Neural cell (in vitro differentiated cells): ENCODE results near the gene APOBEC3A. TPM values are rescaled to one million over a fixed set of nuclear protein-coding genes. Genes with fewer than 3 reads are reported as not detected.

Source experiments
- H2AFZ ChIP-seq: fragments of 200-600, 300-800 bp; sonication (generic), shearing (Covaris generic); 2 replicates; pipeline ENCODE4 v1.6.0; 2014; ENCODE audit warnings: low read depth, mild to moderate bottlenecking, antibody characterized with exemption, low read length, moderate library complexity
- H3F3A ChIP-seq: fragments of 200-600 bp; shearing (Covaris generic); 2 replicates; pipeline ENCODE4 v1.6.1; 2016; ENCODE audit warnings: mild to moderate bottlenecking, moderate library complexity, mixed read lengths, antibody characterized with exemption, low read length; ENCODE audit not compliant: insufficient read depth, poor library complexity, severe bottlenecking
- H3K27ac ChIP-seq: fragments of 200-600, 300-800 bp; sonication (generic), shearing (Covaris generic); 2 replicates; pipeline ENCODE4 v1.5.1; 2014; ENCODE audit warnings: mild to moderate bottlenecking, low read length, moderate library complexity
- H3K27me3 ChIP-seq: fragments of 300-800, 200-600 bp; sonication (generic), shearing (Covaris generic); 2 replicates; pipeline ENCODE4 v1.6.0; 2014; ENCODE audit warnings: mild to moderate bottlenecking, low read depth, low read length, moderate library complexity; ENCODE audit not compliant: insufficient read depth
- H3K36me3 ChIP-seq: fragments of 300-800, 200-600 bp; sonication (generic), shearing (Covaris generic); 2 replicates; pipeline ENCODE4 v1.5.1; 2014; ENCODE audit warnings: mild to moderate bottlenecking, antibody characterized with exemption, low read length, moderate library complexity; ENCODE audit not compliant: insufficient read depth
- H3K4me2 ChIP-seq: fragments of 300-800, 200-600 bp; sonication (generic), shearing (Covaris generic); 2 replicates; pipeline ENCODE4 v1.6.0; 2014; ENCODE audit warnings: mild to moderate bottlenecking, low read length
- H3K4me3 ChIP-seq: fragments of 300-800, 200-600 bp; sonication (generic), shearing (Covaris generic); 2 replicates; pipeline ENCODE4 v1.5.1; 2014; ENCODE audit warnings: mild to moderate bottlenecking, low read length, moderate library complexity
- H3K79me2 ChIP-seq: fragments of 200-600 bp; shearing (Covaris generic); replicated peaks from 2 replicates; pipeline ENCODE4 v1.6.0; 2014; ENCODE audit warnings: mild to moderate bottlenecking, low read length, moderate library complexity; ENCODE audit not compliant: insufficient read depth
- H3K9ac ChIP-seq: fragments of 300-800, 200-600 bp; sonication (generic), shearing (Covaris generic); 2 replicates; pipeline ENCODE4 v1.6.1; 2016; ENCODE audit warnings: mild to moderate bottlenecking, low read length, mixed read lengths
- H3K9me2 ChIP-seq: fragments of 200-600 bp; shearing (Covaris generic); 2 replicates; pipeline ENCODE4 v1.6.1; 2016; ENCODE audit warnings: mild to moderate bottlenecking, low read length, mixed read lengths; ENCODE audit not compliant: insufficient read depth
- H3K9me3 ChIP-seq: fragments of 200-600, 300-800 bp; sonication (generic), shearing (Covaris generic); 2 replicates; pipeline ENCODE4 v1.6.1; 2016; ENCODE audit warnings: mild to moderate bottlenecking, mixed run types, low read length, moderate library complexity, mixed read lengths
- H4K20me1 ChIP-seq: fragments of 200-600 bp; shearing (Covaris generic); 2 replicates; pipeline ENCODE4 v1.6.1; 2016; ENCODE audit warnings: mild to moderate bottlenecking, mixed run types; ENCODE audit not compliant: insufficient read depth
- CTCF ChIP-seq: fragments of 450-650 bp; IDR thresholded peaks from 2 replicates; pipeline ENCODE4 v1.5.1; 2014; ENCODE audit warnings: antibody characterized with exemption, mild to moderate bottlenecking, moderate library complexity; ENCODE audit not compliant: poor library complexity, severe bottlenecking
- EP300 ChIP-seq: fragments of 450-650 bp; conservative IDR thresholded peaks from 2 replicates; pipeline ENCODE4 v1.6.1; 2014; ENCODE audit warnings: antibody characterized with exemption, mild to moderate bottlenecking, moderate library complexity; ENCODE audit not compliant: poor library complexity, severe bottlenecking
- EZH2 ChIP-seq: fragments of 200-600, 300-800 bp; shearing (Covaris generic), sonication (generic); IDR thresholded peaks from 2 replicates; pipeline ENCODE4 v1.6.1; 2014; ENCODE audit warnings: antibody characterized with exemption, low read length, borderline replicate concordance, mild to moderate bottlenecking; ENCODE audit not compliant: insufficient read depth, poor library complexity, severe bottlenecking
- MXI1 ChIP-seq: fragments of 450-650 bp; conservative IDR thresholded peaks from 2 replicates; pipeline ENCODE4 v1.6.1; 2014; ENCODE audit warnings: antibody characterized with exemption, mild to moderate bottlenecking; ENCODE audit not compliant: poor library complexity, severe bottlenecking
- POLR2AphosphoS5 ChIP-seq: IDR thresholded peaks from 2 replicates; pipeline ENCODE4 v1.6.1; 2012
- RAD21 ChIP-seq: fragments of 450-650 bp; conservative IDR thresholded peaks from 2 replicates; pipeline ENCODE4 v1.6.1; 2014; ENCODE audit warnings: antibody characterized with exemption, mild to moderate bottlenecking, moderate library complexity
- REST ChIP-seq: IDR thresholded peaks from 2 replicates; pipeline ENCODE4 v1.6.1; 2012; ENCODE audit warnings: borderline replicate concordance
- SMC3 ChIP-seq: fragments of 450-650 bp; conservative IDR thresholded peaks from 2 replicates; pipeline ENCODE4 v1.6.1; 2014; ENCODE audit warnings: antibody characterized with exemption, mild to moderate bottlenecking, moderate library complexity; ENCODE audit not compliant: poor library complexity
- TAF1 ChIP-seq: IDR thresholded peaks from 2 replicates; pipeline ENCODE4 v1.6.1; 2012; ENCODE audit warnings: low read depth
- polyA plus RNA-seq: library from polyadenylated mRNA; depleted of rRNA; stranded (reverse); fragments of >200 nt; gene quantifications from 2 replicates; pipeline ENCODE4 v1.2.3, GENCODE V29; 2014

APOBEC3A gene
- polyA plus RNA-seq, 1 donor from 2014 or later, result not detected

- no peak overlapping the region for H3K27ac ChIP-seq
- H3K9me2 ChIP-seq, result no peaks in the 10 kb centered on the region
- H3K4me2 ChIP-seq, result no peak overlapping the region
- no peak overlapping the region for H3K4me3 ChIP-seq
- H3K79me2 ChIP-seq, result no peaks in the 10 kb centered on the region
- H2AFZ ChIP-seq, result no peak overlapping the region
- peaks cover 4% of the 10 kb centered on the region for H3K27me3 ChIP-seq
- H4K20me1 ChIP-seq, result no peaks in the 10 kb centered on the region
- no peaks in the 10 kb centered on the region for H3K36me3 ChIP-seq
- H3F3A ChIP-seq, result no peaks in the 10 kb centered on the region
- H3K9me3 ChIP-seq, result no peaks in the 10 kb centered on the region
- TF ChIP-seq RAD21 (no peak), EZH2 (no peak), TAF1 (no peak)
- no peak overlapping the region for H3K9ac ChIP-seq
Observed at GRCh38 chr22:38911434-38911833, 46.0 kb upstream of the APOBEC3A start.

- Histone ChIP-seq H3F3A (no peaks in the 10 kb centered on the region), H2AFZ (no peak overlapping the region), H3K9me3 (no peaks in the 10 kb centered on the region), H3K27me3 (no peaks in the 10 kb centered on the region), H3K9me2 (no peaks in the 10 kb centered on the region), H3K4me3 (no peak overlapping the region), H3K4me2 (no peak overlapping the region), H3K27ac (no peak overlapping the region), H3K36me3 (no peaks in the 10 kb centered on the region), H3K9ac (no peak overlapping the region), H3K79me2 (no peaks in the 10 kb centered on the region), H4K20me1 (no peaks in the 10 kb centered on the region)
- TF ChIP-seq POLR2AphosphoS5, result no peak
- TF ChIP-seq SMC3, result no peak
- no peak for TF ChIP-seq MXI1
- no peak for TF ChIP-seq REST
- no peak for TF ChIP-seq CTCF
- no peak for TF ChIP-seq RAD21
- TF ChIP-seq EZH2, result no peak
- TF ChIP-seq EP300, result no peak
Observed at GRCh38 chr22:38919631-38920190, 37.7 kb upstream of the APOBEC3A start.
